PC-9 (cell line): ENCODE results near the gene TMEM263. TPM values are rescaled to one million over a fixed set of nuclear protein-coding genes. Genes with fewer than 3 reads are reported as not detected.

Experiments
- BruUV-seq: library from RNA; stranded (reverse); fragments of 400-500 nt; replicated peaks from 2 replicates; lab custom pipeline; 2021; lab: Mats Ljungman, UMichigan
- CTCF ChIA-PET: fragments of 300-600 bp; sonication (Branson Sonifier 250); formaldehyde crosslinking; loops from one replicate; lab custom pipeline; 2022; ENCODE audit warnings: antibody characterized with exemption; lab: Charles Lee
- POLR2A ChIA-PET: fragments of 300-600 bp; sonication (Branson Sonifier 250); formaldehyde crosslinking; loops from one replicate; lab custom pipeline; 2022; ENCODE audit warnings: antibody characterized with exemption; ENCODE audit not compliant: unreplicated experiment; lab: Charles Lee
- DNase-seq, 2 experiments: peaks; one replicate each; pipeline versions ENCODE4 v3.0.0 to v3.0.0-alpha.2; 2015 to 2022; ENCODE audit warnings: mixed read lengths in 1 of 2
- H2AFZ ChIP-seq: fragments of 200-600 bp; sonication (generic); 2 replicates; pipeline ENCODE4 v1.8.1; 2017; ENCODE audit warnings: antibody characterized with exemption
- H3F3A ChIP-seq: fragments of 200-600 bp; sonication (generic); 2 replicates; pipeline ENCODE4 v1.8.1; 2017; ENCODE audit warnings: antibody characterized with exemption, mild to moderate bottlenecking, low read depth; ENCODE audit not compliant: insufficient read depth
- H3K27ac ChIP-seq: fragments of 200-600 bp; sonication (generic); 2 replicates; pipeline ENCODE4 v1.6.1; 2016; ENCODE audit warnings: mixed run types
- H3K27me3 ChIP-seq: fragments of 200-600 bp; sonication (generic); 2 replicates; pipeline ENCODE4 v1.6.1; 2016; ENCODE audit warnings: low read depth, mixed run types; ENCODE audit not compliant: insufficient read depth
- H3K36me3 ChIP-seq: fragments of 200-600 bp; sonication (generic); 2 replicates; pipeline ENCODE4 v1.6.1; 2016; ENCODE audit warnings: low read depth, mixed run types
- H3K4me1 ChIP-seq: fragments of 200-600 bp; sonication (generic); replicated peaks from 2 replicates; pipeline ENCODE4 v1.6.1; 2016; ENCODE audit warnings: mixed run types; ENCODE audit not compliant: insufficient read depth
- H3K4me2 ChIP-seq: fragments of 200-600 bp; sonication (generic); 2 replicates; pipeline ENCODE4 v1.6.1; 2017; ENCODE audit warnings: mixed run types
- H3K4me3 ChIP-seq: fragments of 200-600 bp; sonication (generic); 2 replicates; pipeline ENCODE4 v1.6.1; 2016; ENCODE audit warnings: mixed run types
- H3K79me2 ChIP-seq: fragments of 200-600 bp; sonication (generic); 2 replicates; pipeline ENCODE4 v1.6.1; 2017; ENCODE audit warnings: low read depth, mixed run types
- H3K9me2 ChIP-seq: fragments of 200-600 bp; sonication (generic); 2 replicates; pipeline ENCODE4 v1.8.1; 2017; ENCODE audit warnings: mild to moderate bottlenecking; ENCODE audit not compliant: insufficient read depth
- H3K9me3 ChIP-seq: fragments of 200-600 bp; sonication (generic); 2 replicates; pipeline ENCODE4 v1.8.1; 2016; ENCODE audit warnings: low read depth; ENCODE audit not compliant: insufficient read depth
- H4K20me1 ChIP-seq: fragments of 200-600 bp; sonication (generic); 2 replicates; pipeline ENCODE4 v1.8.1; 2017; ENCODE audit not compliant: insufficient read depth
- EZH2 ChIP-seq: fragments of 200-600 bp; sonication (generic); IDR thresholded peaks from 2 replicates; pipeline ENCODE4 v1.8.0; 2017; ENCODE audit warnings: antibody characterized with exemption, low read depth
- intact Hi-C: fragments of 100-400 bp; cut with micrococcal nuclease; formaldehyde crosslinking; loops from one replicate; pipeline ENCODE4 v1.10.0; 2022; ENCODE audit not compliant: unreplicated experiment
- total RNA-seq: library from RNA; stranded (reverse); gene quantifications from 2 replicates; pipeline ENCODE4 v1.2.3, GENCODE V29; 2021
- TF ChIP-seq, protein P1 (sequence below): fragments of 200-600 bp; sonication (generic); conservative IDR thresholded peaks from 2 replicates; pipeline ENCODE4 v1.6.1; 2017; ENCODE audit warnings: mixed run types, antibody characterized with exemption, mild to moderate bottlenecking, moderate library complexity

Gene TMEM263
- total RNA-seq, 1 experiment from 2014 or later: 33.2 TPM

DNA sequence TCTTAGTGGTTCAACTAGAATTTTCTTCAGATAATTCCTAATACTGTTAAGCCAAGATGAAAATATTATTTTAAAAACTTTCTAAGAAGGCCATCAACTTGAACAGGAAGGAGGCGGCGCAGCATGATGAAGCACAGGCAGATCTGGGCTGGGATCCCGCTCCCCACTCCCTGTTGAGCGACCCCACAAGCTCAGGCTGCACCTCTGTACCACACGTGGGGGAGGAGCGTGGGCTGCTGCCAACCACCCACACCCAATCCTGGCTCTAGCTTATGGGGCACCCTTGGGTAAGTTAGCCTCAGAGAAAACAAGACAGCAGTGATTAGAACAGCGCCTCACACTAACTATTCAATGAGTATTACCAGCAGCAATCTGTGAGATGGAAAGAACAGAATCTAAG is 25.2 kb downstream of the TMEM263 start:
- H3K27ac ChIP-seq: no peak overlapping the region
- H3K9me3 ChIP-seq: no peaks in the 10 kb centered on the region
- DNase-seq: no peak
- CTCF ChIA-PET: interaction anchor here (0.6 kb wide), 1 partner anchor 695 kb away, joined by 3 read pairs; no protein-coding TSS in a partner anchor
- no peak overlapping the region for H2AFZ ChIP-seq
- POLR2A ChIA-PET: interaction anchor here (0.6 to 0.7 kb wide), 2 partner anchors 25 to 110 kb away, joined by 3 to 4 read pairs; no protein-coding TSS in a partner anchor
- peaks cover 9% of the 10 kb centered on the region for H3F3A ChIP-seq
- TF ChIP-seq EZH2: no peak
- TF ChIP-seq, protein P1, sequence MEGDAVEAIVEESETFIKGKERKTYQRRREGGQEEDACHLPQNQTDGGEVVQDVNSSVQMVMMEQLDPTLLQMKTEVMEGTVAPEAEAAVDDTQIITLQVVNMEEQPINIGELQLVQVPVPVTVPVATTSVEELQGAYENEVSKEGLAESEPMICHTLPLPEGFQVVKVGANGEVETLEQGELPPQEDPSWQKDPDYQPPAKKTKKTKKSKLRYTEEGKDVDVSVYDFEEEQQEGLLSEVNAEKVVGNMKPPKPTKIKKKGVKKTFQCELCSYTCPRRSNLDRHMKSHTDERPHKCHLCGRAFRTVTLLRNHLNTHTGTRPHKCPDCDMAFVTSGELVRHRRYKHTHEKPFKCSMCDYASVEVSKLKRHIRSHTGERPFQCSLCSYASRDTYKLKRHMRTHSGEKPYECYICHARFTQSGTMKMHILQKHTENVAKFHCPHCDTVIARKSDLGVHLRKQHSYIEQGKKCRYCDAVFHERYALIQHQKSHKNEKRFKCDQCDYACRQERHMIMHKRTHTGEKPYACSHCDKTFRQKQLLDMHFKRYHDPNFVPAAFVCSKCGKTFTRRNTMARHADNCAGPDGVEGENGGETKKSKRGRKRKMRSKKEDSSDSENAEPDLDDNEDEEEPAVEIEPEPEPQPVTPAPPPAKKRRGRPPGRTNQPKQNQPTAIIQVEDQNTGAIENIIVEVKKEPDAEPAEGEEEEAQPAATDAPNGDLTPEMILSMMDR: no peak
- H3K4me3 ChIP-seq: no peak overlapping the region
- intact Hi-C loops: loop anchor here (10.0 kb wide), 1 partner anchor 114 kb away; the partner anchor contains the start of gene CRY1
- no peaks in the 10 kb centered on the region for H3K27me3 ChIP-seq
- H3K4me1 ChIP-seq: peaks cover 11% of the 10 kb centered on the region
- H3K79me2 ChIP-seq: no peaks in the 10 kb centered on the region
- 0 out of 2 replicates have a peak, but pooled peaks cover 5% of the 10 kb centered on the region for H4K20me1 ChIP-seq
- H3K9me2 ChIP-seq: no peaks in the 10 kb centered on the region
- BruUV-seq: no TSS peak
- no peak overlapping the region for H3K4me2 ChIP-seq
- no peaks in the 10 kb centered on the region for H3K36me3 ChIP-seq

DNA sequence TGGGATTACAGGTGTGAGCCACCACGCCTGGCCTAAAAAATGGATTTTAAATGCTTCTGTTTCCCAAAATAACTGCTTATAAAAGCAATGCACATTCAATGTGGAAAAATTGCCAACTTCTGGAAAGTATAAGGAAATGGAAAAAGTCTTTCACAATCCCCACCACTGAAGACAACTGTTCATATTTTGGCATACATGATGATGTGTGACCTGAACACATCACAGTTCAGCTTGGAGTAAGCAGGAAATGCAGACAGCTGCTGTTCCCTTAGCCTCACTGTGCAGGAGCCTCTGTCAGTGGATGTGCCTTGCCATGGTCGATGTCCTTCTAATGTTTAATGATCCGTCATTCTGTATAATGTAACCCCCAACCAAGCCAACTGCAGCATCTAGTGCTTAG is 26.1 kb downstream of the TMEM263 start:
- H3K9me2 ChIP-seq: no peaks in the 10 kb centered on the region
- intact Hi-C loops: loop anchor here (10.0 kb wide), 1 partner anchor 113 kb away; the partner anchor contains the start of gene CRY1
- H3F3A ChIP-seq: 0 out of 2 replicates have a peak, but pooled peaks cover 2% of the 10 kb centered on the region
- no peaks in the 10 kb centered on the region for H3K79me2 ChIP-seq
- no peak overlapping the region for H3K27ac ChIP-seq
- DNase-seq: no peak
- H3K4me2 ChIP-seq: no peak overlapping the region
- H3K36me3 ChIP-seq: no peaks in the 10 kb centered on the region
- H3K9me3 ChIP-seq: no peaks in the 10 kb centered on the region
- H3K27me3 ChIP-seq: no peaks in the 10 kb centered on the region
- no peak overlapping the region for H2AFZ ChIP-seq
- H4K20me1 ChIP-seq: no peaks in the 10 kb centered on the region
- CTCF ChIA-PET: no interaction called here
- BruUV-seq: no TSS peak
- TF ChIP-seq, protein P1: no peak
- no peak for TF ChIP-seq EZH2
- no peak overlapping the region for H3K4me3 ChIP-seq
- peaks cover 7% of the 10 kb centered on the region for H3K4me1 ChIP-seq
- POLR2A ChIA-PET: interaction anchor here (0.7 kb wide), 1 partner anchor 109 kb away, joined by 4 read pairs; no protein-coding TSS in a partner anchor

DNA sequence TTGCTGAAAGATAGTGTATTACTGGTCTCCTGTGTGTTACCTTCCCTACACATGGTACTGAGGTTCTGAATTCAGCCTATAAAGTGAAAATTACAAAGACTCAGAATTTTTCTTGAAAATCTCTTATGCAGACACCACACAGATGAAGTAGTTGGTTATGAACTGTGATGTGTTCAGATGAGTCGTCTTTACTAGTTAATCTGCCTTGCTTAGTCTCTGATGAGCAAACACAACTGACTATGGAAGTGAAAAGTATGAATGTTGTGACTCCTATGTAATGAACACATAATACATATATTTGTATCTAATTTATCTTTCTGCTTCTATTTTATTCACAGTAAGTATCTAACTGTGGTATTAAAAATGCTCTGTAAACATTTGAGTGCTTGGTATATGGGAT is 26.5 kb downstream of the TMEM263 start:
- H3K79me2 ChIP-seq: no peaks in the 10 kb centered on the region
- no peak overlapping the region for H3K4me3 ChIP-seq
- TF ChIP-seq, protein P1: no peak
- TF ChIP-seq EZH2: no peak
- no peak overlapping the region for H3K27ac ChIP-seq
- ChIA-PET POLR2A (no interaction called here), CTCF (no interaction called here)
- peaks cover 7% of the 10 kb centered on the region for H3K4me1 ChIP-seq
- H3K4me2 ChIP-seq: no peak overlapping the region
- H3K9me3 ChIP-seq: no peaks in the 10 kb centered on the region
- intact Hi-C loops: loop anchor here (10.0 kb wide), 1 partner anchor 113 kb away; the partner anchor contains the start of gene CRY1
- no peaks in the 10 kb centered on the region for H3F3A ChIP-seq
- no peaks in the 10 kb centered on the region for H4K20me1 ChIP-seq
- no peak overlapping the region for H2AFZ ChIP-seq
- H3K27me3 ChIP-seq: no peaks in the 10 kb centered on the region
- no peak for DNase-seq
- H3K9me2 ChIP-seq: no peaks in the 10 kb centered on the region
- no TSS peak for BruUV-seq
- no peaks in the 10 kb centered on the region for H3K36me3 ChIP-seq
